GM08714 (cell line): Measurements from ENCODE around the gene CH25H.

Source experiments
- H3K4me3 ChIP-seq: fragments of 200-500 bp; sonication (Bioruptor generic); 2 replicates; pipeline ENCODE4 v1.5.1; 2014; ENCODE audit warnings: mild to moderate bottlenecking, low read length, inconsistent platforms
- ZNF274 ChIP-seq: IDR thresholded peaks from 2 replicates; pipeline ENCODE4 v1.6.1; 2012; ENCODE audit warnings: mild to moderate bottlenecking, low read depth, low read length

CH25H gene

DNA sequence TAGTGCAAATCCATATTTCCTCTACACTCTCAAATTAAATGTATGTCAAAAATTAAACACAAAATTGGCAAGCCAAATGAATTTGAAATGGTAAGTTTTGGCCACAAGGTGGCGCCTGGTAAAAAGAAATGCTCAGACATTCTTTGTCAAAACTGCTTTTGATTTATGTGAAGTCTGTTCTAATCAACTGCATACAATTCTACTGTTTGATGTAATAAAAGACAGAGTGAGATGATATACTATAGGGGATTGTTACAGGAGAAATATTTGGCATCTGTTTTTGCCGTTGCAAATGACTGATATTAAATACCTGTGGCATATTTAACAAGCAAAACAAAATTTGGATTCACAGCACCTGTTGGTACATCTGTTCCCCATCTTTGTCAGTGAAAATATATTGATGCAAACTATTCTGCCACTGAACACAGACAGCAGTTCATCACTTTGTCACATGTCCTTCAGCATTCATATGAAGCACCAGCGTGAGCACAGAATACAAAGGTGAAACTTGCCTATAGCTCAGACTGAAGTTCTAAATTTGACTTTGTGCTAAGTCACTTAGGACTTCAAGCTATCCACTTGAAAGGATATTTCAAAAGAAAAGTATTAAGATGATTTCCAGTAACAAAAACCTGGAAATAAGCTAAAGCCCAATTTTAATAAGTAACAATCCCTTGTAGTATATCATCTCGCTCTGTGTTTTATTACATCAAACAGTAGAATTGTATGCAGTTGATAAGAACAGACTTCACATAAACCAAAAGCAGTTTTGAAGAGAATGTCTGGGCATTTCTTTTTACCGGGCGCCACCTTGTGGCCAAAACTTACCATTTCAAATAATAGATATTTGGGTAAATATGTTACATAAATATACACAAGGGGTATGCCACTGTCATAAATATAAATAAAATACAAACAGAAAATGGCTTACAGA lies 10.2 kb upstream of the CH25H start:
- H3K4me3 ChIP-seq = no peak overlapping the region

DNA sequence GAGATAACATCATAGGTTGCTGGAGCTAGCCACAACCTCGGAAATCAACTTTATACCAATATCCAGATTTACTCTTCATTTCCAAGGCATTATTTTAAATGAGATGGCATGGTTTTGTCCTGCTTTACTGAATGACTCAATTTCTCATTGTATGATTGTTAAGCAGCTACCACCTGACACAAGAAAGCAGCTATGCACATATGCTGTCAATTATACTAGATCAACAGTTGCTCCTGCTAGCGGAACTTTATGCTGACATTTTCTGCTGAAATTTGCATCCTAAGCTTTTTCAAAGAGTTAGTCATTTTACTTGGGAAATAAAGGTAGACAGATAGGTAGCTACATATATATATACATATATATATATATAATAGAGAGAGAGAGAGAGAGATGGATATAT lies 8.9 kb upstream of the CH25H start:
- no peak for TF ChIP-seq ZNF274
- H3K4me3 ChIP-seq = no peak overlapping the region

More for the DNA sequence above, 10.2 kb upstream of the CH25H start:
- no peak for TF ChIP-seq ZNF274

DNA sequence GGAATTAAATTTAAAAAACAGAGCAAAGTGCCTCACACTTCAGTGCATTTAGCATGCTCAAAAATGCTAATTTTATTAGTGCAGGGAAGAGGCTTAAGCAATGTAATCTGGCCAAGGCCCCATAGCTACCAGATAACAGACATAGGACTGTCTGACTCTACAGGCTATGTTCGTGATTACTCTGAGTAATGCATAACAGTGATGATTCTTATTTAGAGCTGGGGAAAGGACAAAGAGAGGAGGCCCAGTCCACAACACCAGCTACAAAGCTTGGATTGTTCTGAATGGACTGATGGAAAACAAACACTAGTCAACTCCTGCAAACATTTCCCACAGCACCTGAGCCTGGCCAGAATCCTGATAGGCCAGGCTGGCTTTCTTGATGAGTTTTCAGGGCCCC lies 8.4 kb upstream of the CH25H start:
- no peak overlapping the region for H3K4me3 ChIP-seq
- TF ChIP-seq ZNF274 = no peak

DNA sequence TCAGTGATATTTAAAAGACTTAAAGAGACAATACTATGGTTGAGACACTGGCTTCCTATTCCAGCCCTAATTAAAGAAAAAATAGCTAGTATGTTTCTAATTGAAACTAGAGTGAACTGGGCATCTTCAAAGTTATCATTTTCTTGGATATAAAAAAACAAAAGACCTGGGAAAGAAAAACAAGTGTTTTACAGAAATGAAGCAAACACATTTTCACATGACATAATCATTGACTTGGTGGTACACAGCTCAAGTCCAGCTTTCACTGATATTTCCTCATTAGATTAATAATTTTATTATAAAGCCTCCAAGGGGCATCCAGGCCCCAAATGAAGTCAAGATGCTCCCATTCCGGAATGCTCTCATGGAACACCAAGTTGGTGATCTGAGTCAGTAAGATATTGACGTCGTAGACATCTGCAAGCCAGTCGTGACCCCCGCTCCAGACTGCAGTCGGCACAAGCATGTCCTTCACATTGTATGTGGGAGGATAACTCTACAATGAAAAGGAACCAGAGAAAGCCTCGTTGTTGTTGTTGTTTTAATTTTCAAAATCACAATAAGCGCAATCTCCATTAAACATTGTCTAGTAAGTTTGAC lies 7.5 kb upstream of the CH25H start:
- no peak overlapping the region for H3K4me3 ChIP-seq
- TF ChIP-seq ZNF274 = no peak

DNA sequence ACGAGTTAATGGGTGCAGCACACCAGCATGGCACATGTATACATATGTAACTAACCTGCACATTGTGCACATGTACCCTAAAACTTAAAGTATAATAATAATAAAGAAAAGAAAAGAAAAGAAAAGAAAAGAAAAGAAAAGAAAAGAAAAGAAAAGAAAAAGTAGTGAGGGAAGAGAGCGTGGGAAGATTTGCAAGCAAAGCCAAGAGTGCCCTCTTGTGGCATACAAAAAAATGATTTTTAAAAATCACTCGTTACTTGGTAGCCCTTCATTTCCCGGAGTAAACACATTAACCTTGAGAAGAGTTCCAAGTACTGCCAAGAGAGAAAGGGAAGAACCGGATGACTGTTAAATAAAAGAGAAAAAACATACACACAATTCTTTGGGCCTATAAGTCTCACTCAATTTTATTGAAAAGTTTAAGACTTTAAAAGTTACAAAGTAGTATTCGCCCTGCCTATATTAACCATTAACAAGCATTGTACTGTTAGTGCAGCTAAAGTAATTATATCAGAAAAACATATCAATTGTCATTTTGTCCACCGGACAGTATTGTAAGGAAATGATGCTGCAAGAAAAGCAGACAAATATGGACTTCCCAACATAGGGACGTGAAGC lies 6.2 kb upstream of the CH25H start:
- H3K4me3 ChIP-seq = no peak overlapping the region
- TF ChIP-seq ZNF274 = no peak

DNA sequence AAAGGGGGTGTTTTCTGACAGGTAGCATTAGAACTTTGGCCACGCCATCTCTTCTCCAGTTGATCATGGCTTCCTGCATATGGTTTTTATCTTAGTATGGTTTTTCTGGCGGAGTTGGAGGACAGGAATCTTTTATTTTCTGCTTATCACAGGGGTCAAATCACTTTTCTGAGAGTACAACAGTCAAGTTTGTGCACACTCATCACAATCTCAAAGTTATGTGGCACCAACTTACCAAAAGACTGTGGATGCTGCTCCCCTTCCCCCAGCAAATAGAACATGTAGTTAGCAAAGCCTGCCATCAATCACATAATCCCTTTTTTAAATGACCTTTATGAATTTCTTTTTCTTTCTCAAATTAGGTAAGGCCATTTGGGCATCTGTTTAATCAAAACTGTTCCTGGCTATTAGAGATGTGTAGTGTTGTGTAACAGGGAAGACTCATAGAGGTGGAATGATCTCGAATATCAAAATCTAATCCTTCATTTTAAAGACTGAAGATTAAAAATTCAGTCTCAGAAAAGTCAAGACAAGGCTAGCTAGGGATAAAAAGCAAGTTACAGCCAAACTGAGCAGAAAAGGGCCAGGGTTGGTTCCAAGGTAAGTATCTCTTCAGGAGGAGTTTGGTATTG lies 3.8 kb upstream of the CH25H start:
- no peak overlapping the region for H3K4me3 ChIP-seq
- TF ChIP-seq ZNF274 = no peak

DNA sequence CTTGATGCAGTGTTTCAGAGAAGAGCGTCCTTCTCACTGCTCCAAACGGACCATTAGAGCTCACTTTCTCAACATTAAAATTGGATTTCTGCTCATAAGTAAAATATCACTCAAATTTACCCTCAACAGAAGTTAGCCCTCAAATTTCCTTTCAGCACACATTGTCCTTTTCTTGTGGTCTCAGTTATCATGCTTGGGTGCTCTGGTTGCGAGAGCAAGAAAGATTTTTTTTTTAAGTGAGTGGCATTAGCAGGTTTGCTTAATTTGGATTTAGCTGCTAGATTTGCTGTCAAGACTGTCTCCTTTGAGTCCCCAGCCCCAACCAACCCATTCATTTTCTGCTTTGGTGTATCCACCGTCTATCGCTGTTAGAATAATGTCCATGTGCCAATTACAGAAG lies 2.6 kb upstream of the CH25H start:
- H3K4me3 ChIP-seq = no peak overlapping the region
- TF ChIP-seq ZNF274 = no peak

DNA sequence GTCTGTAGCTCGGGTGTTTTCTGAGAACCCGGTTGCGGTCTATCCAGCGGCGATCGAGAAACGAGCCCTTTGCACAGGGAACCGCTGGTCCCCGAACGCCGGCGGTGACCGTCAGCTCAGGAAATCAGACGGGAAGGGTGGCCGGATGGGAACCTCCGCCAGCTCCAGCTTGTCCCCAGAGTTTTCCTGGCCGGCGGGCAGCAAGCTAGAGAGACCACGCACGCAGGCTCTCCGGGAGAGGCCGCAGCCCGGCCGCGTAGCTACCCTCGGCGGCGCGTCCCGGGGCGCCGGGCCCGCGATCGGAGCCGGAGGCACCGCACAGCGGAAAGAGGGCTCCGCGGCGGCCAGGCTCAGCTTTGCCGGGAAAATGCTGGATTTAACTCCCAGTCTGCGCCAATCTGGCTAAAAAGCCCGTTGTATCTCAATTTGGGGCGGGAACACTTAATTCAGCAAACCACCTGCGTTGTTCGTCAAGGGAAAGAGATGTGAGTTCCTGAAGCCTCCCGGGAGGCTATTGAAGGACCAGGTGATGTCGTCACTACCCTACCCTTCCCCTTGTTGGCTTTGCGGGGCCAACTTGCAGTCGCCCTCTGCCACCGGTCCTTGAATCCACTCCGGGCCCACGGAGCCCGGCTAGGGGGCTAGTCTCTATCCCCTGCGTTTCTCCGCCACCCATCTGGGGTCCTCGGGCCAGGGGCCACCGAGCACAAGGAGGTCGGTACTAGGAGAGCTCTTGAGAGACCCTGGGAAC lies 859 bp upstream of the CH25H start:
- no peak for TF ChIP-seq ZNF274
- peak overlapping the region; percentile 56 for H3K4me3 ChIP-seq

DNA sequence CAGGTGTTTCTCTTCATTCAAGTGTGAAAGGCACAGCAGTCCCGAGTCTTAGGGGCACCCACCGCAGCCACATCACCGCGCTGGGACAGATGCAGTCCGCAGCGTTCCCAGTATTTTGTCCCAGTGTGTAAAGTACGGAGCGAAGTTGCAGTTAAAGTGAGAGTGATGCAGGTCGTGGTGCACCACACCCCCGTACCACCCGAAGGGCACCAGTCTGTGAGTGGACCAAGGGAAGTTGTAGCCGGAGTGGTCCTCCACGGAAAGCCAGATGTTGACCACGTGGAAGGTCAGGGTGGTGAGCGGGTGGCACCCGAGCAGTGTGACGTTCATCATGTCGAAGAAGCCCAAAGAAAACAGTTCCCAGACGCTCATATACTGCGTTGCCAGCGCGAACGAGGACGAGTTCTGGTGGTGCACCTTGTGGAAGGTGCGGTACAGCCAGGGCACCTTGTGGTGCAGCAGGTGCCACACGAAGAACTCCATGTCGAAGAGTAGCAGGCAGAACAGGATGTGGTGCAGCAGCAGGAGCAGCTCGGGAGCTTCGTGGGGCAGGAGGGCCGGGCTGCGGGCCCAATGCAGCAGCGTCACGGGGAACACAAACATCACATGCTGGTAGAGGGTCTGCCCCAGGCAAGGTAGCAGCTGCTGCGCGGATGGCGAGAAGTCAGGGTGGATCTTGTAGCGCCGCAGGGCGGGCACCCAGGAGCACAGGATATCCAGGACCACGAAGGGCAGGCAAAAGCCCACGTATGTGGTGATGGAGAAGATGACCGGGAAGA lies 526 bp downstream of the CH25H start:
- H3K4me3 ChIP-seq = peak overlapping the region; percentile 56; the same call in 1 of the 2 replicates
- TF ChIP-seq ZNF274 = no peak

DNA sequence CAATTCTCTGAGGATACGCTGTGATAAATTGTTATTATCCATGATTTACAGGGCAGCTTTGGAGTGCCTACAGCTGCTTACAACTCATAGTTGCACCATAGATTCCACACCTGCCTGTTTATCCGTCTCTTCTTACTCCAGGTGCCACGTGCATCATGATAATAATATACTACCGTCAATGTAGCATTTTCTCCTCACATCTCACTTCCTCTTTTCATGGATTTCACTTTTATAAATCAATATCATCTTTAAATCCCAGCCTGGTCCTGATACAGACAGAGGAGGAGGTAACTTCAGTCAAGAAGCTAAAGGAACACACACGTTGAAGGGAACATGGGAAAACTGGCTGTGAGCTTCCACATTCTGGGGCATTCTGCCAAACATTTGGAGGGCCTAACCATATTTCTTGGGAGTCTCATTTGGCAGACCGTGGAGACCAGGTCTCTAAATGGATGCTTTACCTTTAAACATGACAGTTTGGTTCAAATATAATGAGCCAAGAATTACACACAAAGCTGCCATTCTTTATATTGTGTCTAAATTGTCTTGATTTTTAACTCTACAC lies 2.4 kb downstream of the CH25H start:
- no peak for TF ChIP-seq ZNF274
- no peak overlapping the region for H3K4me3 ChIP-seq

DNA sequence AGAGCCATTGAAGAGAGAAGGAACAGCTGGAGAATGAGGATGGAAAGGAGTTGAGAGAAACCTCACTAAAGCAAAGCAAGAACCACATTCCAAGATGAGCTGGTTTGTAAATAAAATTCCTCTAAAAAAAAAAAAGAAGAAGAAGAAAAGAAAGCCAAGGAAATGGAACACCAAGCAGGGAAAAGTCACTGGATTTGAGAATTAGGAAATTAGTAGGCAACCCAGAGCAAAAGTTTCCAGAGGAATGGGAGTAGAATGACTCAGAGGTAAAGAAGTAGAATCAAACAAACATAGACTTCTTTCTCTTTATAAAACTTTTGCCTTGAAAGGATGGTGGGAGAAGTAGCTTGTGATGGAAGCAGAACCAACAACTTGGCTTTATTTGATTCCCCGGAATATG lies 3.9 kb downstream of the CH25H start:
- no peak for TF ChIP-seq ZNF274
- H3K4me3 ChIP-seq = no peak overlapping the region

DNA sequence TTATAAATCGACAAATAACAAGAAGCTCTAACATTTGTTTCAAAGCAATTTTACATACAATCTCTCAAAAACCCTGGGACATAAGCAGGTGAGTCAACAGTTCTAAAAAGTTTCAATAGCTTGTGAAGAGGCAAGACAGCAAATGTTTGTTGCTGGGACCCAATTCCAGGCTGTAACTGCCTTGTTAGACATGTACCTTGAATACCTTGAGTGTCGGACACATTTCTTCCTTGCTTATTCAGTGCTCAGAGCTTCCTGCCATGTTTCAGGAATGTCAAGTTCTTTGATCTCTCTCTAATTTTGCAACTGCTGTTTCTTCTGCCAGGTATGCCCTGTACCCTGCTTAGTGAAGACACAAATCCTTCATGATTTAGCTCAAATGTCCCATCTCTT lies 5.1 kb downstream of the CH25H start:
- H3K4me3 ChIP-seq = no peak overlapping the region
- no peak for TF ChIP-seq ZNF274
